VCaP (cell line): ENCODE measurements around the gene PSMB11.
A peak's percentile ranks its signal among the peaks of the same experiment; 100 is the strongest.

Experiments used
- H3K27ac ChIP-seq: fragments of 450-650 bp; 2 replicates; pipeline ENCODE4 v1.5.1; 2017
- CTCF ChIP-seq: fragments of 450-650 bp; conservative IDR thresholded peaks from 2 replicates; pipeline ENCODE4 v1.5.1; 2017; ENCODE audit warnings: mild to moderate bottlenecking, moderate library complexity

Gene PSMB11

GRCh38 chr14:23086565-23086964, 44.6 kb downstream of the PSMB11 start:
- H3K27ac ChIP-seq: 0 out of 2 replicates have a peak overlapping the region, but pooled peaks have one; percentile 6
- TF ChIP-seq CTCF: no peak

DNA sequence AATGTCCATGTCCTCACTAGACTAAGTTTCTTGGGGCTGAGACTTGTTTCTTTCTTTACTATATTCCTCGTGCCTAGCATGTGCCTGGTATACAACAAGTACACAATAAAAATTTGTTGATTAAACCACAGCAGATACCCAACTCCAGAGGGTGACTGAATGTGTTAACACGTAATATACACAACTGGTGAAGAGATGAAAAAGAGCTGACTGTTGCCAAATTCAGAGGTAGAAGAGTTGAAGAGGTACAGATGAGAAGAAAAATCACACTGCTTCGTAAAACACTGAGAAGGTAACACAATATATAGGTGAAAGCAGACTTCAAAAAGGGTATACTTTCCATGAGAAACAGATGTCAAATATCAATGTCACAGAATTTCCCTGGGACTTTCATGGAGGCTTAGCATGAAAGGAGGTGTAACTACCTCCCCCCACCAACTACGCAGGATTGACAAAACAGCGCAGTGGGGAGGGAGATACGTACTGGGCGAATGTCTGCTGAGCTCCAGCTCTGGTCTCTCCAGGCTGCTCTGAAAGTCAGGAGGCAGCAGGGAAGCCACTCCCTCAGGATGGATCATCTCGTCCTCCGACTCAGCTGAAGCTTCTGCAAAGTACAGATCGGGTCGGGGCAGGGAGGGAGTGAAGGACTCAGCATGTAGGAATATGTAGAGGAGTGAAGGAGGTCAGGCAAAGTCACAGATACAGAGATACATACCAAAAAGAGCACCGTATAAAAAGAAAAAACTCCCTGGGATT, 47.7 kb downstream of the PSMB11 start:
- no peak for TF ChIP-seq CTCF

DNA sequence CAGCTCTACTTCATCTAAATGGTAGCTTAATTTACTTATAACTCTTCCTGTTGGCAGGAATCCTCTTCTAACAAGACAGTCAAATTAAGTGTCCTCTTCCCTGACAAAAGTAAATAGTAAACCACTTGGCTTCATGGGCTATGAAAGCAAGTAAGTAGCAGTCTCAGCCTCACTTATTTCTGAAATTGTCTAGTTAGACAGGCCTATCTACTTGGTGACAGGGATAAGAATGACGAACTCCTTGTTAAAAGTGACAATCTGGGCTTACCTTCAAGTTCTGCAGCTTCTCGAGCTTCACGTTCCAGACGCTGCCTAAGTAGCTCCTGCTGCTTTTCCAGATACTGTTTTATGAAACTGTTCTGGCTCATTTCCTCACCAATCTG, 48.2 kb downstream of the PSMB11 start:
- no peak for TF ChIP-seq CTCF
- peak overlapping the region; percentile 45 for H3K27ac ChIP-seq

More for the DNA sequence above, 47.7 kb downstream of the PSMB11 start:
- peak overlapping the region; percentile 45 for H3K27ac ChIP-seq

GRCh38 chr14:23091294-23092225, 49.5 kb downstream of the PSMB11 start:
- TF ChIP-seq CTCF: no peak
- H3K27ac ChIP-seq: peak overlapping the region; percentile 45

DNA sequence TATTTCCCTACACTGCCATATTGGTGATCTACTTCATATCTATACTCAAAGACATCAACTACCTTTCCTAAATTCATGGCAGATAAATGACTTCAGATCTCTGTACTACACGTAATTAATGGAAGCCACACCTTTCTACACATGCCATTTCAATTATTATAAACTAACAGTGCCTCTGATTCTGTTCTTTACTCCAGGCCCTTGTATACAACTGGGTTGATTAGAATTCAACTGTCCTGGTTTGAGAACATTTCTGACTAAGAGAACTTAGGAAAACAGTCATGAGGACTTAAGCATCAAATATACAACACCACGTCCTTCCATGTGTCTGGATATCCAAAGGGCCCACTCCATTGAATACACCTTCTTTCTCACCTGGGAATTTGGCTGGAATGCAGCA, 51.1 kb downstream of the PSMB11 start:
- TF ChIP-seq CTCF: no peak
- no peak overlapping the region; the same call in 1 of the 2 replicates for H3K27ac ChIP-seq

- H3K27ac ChIP-seq: peak overlapping the region; percentile 97
- no peak for TF ChIP-seq CTCF
Measured at GRCh38 chr14:23093526-23093925, 51.5 kb downstream of the PSMB11 start.
